Measurements from ENCODE around the gene TAF6. TPM values are rescaled to one million over a fixed set of nuclear protein-coding genes. Genes with fewer than 3 reads are reported as not detected.
A peak's percentile ranks its signal among the peaks of the same experiment; 100 is the strongest.
"Not testable (repeated sequence)": the region's sequence is repeated elsewhere in the genome, so short reads cannot be mapped to it uniquely, and the experiment has no call there.

TAF6 gene
- total and polyA plus RNA-seq, 9 donors, result 14.1 to 41.0 (median 34.9) TPM

DNA sequence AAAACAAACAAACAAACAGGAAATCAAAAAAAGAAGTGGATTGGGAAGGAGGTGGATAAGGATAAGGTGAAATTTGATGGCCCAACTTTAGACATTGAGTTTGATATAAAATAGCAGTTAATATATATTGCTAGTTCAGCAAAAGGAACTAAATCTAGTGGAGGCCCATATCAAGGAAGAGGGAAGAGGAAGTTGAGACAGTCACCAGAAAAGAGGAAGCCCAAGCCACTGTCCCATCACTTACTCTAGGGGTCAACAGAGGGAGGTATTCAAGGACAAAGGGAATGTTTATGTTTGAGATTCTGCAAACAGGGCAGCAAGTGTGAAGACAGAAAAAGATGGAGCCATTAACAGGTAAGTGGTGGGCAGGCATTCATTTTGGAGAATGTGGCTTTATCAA lies 33.2 kb upstream of the TAF6 start:
- no peak for DNase-seq
- Histone ChIP-seq H3K9me3 (replicated peaks; ENCODE audit: control insufficient read depth, low read depth, low read length) (no peaks in the 10 kb centered on the region), H3K4me3 (ENCODE audit: low read length) (no peak overlapping the region), H3K27ac (ENCODE audit: low read length) (no peak overlapping the region), H3K4me1 (ENCODE audit: control insufficient read depth, insufficient read depth, low read length) (peaks cover 20% of the 10 kb centered on the region), H3K27me3 (ENCODE audit: control insufficient read depth, insufficient read depth, low read length) (no peaks in the 10 kb centered on the region), H3K36me3 (ENCODE audit: control insufficient read depth, insufficient read depth, low read length) (peaks cover 45% of the 10 kb centered on the region)

DNA sequence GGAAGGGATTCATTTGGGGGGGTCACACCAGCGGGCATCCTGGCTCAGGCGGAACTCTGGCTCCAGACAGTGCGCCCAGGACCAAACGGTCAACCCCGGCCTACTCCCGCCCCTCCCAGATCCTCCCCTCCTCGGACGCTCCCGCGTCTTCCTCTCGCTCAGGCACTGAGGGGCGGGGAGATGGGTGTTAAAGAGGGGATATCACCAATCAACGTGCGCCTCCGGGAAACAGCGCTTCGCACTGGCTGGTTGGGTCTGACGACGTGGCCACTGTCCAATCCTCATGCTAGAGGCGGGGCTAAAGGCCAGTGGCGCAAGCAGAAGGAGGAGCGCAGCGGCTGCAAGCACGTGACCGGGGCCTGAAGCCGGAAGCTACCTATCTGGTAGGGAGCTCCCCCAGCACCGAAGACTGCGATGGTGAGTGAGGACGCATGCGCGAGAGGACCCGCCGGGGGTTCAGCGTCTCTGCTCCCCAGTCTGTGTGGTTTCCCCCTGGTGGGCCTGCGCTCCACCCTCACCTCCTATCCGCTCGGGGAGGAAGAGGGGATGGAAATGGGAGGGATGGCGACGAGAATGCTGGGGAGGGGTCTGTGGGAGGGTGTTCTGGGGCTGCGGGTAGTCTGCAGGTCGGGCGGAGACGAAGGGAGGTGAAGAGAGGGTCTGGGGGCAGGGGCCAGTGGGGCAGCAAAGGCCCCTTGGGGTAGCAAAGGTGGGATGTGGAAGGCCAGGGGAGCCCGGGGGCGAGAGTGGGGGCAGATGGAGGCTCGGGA lies 29.6 kb upstream of the TAF6 start, which contains the start of gene LAMTOR4:
Gene LAMTOR4, plus strand, starts transcription at position 360 of the 770 bp plus-strand sequence. Its CDS starts 55 bp downstream, at position 415.
- Histone ChIP-seq H3K27me3 (ENCODE audit: control insufficient read depth, insufficient read depth, low read length) (no peaks in the 10 kb centered on the region), H3K9me3 (replicated peaks; ENCODE audit: control insufficient read depth, low read depth, low read length) (no peaks in the 10 kb centered on the region), H3K36me3 (ENCODE audit: control insufficient read depth, insufficient read depth, low read length) (peaks cover 11% of the 10 kb centered on the region), H3K4me1 (ENCODE audit: control insufficient read depth, insufficient read depth, low read length) (peaks cover 15% of the 10 kb centered on the region), H3K27ac (ENCODE audit: low read length) (peak within 1 kb of the TSS; percentile 86), H3K4me3 (ENCODE audit: low read length) (peak within 1 kb of the TSS; percentile 98)
- DNase-seq, result peak; percentile 100
- WGBS (ENCODE audit: insufficient coverage), result 0% methylated on average over 29 of the region's 46 CpGs

DNA sequence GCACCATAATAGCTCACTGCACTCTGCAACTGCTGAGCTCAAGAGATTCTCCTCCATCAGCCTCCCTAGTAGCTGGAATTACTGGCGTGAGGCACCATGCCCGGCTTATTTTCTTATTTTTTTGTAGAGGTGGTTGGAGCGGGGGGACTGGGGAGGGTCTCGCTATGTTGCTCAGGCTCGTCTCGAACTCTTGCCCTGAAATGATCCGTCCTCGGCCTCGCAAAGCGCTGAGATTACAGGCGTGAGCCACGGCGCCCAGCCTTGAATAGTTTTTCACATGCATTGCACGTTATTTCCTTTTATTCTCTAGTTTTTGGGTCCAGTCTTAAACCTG lies 29.0 kb upstream of the TAF6 start:
- Histone ChIP-seq H3K9me3 (replicated peaks; ENCODE audit: control insufficient read depth, low read depth, low read length) (no peaks in the 10 kb centered on the region), H3K4me3 (ENCODE audit: low read length) (peak overlapping the region; percentile 51), H3K4me1 (ENCODE audit: control insufficient read depth, insufficient read depth, low read length) (peaks cover 15% of the 10 kb centered on the region), H3K36me3 (ENCODE audit: control insufficient read depth, insufficient read depth, low read length) (peaks cover 5% of the 10 kb centered on the region), H3K27me3 (ENCODE audit: control insufficient read depth, insufficient read depth, low read length) (no peaks in the 10 kb centered on the region), H3K27ac (ENCODE audit: low read length) (peak overlapping the region; percentile 86)
- DNase-seq, result no peak
- 26% methylated on average over 11 of the region's 14 CpGs for WGBS (ENCODE audit: insufficient coverage)

DNA sequence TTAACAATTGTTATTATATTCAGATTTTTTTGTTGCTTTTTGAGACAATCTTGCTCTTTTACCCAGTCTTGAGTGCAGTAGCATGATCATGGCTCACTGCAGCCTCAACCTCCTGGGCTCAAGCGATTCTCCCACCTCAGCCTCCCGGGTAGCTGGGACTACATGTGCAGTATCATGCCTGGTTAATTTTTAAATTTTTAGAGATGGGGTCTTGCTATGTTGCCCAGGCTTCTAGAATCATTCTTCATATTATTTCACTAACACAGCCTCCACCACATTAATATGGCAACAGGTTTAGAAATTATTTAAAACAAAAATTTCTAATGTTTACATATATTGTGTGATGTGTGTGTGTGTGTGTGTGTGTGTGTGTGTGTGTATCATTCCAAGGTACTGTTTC lies 28.1 kb upstream of the TAF6 start:
- no CpG with 5 or more reads among the region's 2 CpGs for WGBS (ENCODE audit: insufficient coverage)
- Histone ChIP-seq H3K36me3 (ENCODE audit: control insufficient read depth, insufficient read depth, low read length) (no peaks in the 10 kb centered on the region), H3K27ac (ENCODE audit: low read length) (no peak overlapping the region), H3K9me3 (replicated peaks; ENCODE audit: control insufficient read depth, low read depth, low read length) (no peaks in the 10 kb centered on the region), H3K27me3 (ENCODE audit: control insufficient read depth, insufficient read depth, low read length) (no peaks in the 10 kb centered on the region), H3K4me3 (ENCODE audit: low read length) (no peak overlapping the region), H3K4me1 (ENCODE audit: control insufficient read depth, insufficient read depth, low read length) (peaks cover 15% of the 10 kb centered on the region)
- DNase-seq, result no peak

DNA sequence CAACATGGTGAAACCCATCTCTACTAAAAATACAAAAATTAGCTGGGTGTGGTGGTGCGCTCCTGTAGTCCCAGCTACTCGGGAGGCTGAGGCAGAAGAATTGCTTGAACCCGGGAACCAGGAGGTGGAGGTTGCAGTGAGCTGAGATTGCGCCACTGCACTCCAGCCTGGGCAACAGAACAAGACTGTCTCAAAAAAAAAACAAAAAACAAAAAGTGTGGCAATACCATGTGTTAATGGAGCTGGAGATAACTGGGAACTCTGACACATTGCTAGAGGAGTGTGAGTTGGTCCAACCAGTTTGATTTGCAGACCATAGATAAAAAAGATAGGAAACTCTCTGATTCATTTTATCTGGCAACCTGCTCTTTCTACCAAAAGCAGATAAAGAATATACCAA lies 27.2 kb upstream of the TAF6 start:
- not testable (repeated sequence) for H3K27me3 ChIP-seq (ENCODE audit: control insufficient read depth, insufficient read depth, low read length); H3K4me3 ChIP-seq (ENCODE audit: low read length); H3K27ac ChIP-seq (ENCODE audit: low read length); H3K9me3 ChIP-seq (replicated peaks; ENCODE audit: control insufficient read depth, low read depth, low read length); H3K36me3 ChIP-seq (ENCODE audit: control insufficient read depth, insufficient read depth, low read length); DNase-seq
- H3K4me1 ChIP-seq (ENCODE audit: control insufficient read depth, insufficient read depth, low read length), result peaks cover 15% of the 10 kb centered on the region
- 100% methylated on average over 2 of the region's 4 CpGs for WGBS (ENCODE audit: insufficient coverage)

DNA sequence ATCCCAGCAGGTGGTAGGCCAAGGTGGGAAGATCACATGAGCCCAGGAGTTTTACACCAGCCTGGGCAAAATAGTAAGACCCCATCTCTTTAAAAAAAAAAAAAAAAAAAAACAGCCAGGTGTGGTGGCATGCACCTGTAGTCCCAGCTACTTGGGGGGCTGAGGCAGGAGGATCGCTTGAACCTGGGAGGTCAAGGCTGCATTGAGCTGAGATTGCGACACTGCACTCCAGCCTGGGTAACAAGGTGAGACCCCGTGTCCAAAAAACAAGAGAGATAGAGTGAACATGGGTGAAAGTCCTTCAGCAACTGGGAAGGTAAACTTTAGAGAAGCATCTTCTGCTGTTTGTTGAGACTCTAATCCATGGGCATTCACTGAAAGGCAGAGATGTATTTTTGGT lies 23.3 kb upstream of the TAF6 start:
- Histone ChIP-seq H3K4me1 (ENCODE audit: control insufficient read depth, insufficient read depth, low read length) (no peaks in the 10 kb centered on the region), H3K36me3 (ENCODE audit: control insufficient read depth, insufficient read depth, low read length) (no peaks in the 10 kb centered on the region), H3K27ac (ENCODE audit: low read length) (no peak overlapping the region), H3K4me3 (ENCODE audit: low read length) (no peak overlapping the region), H3K27me3 (ENCODE audit: control insufficient read depth, insufficient read depth, low read length) (peaks cover 2% of the 10 kb centered on the region), H3K9me3 (replicated peaks; ENCODE audit: control insufficient read depth, low read depth, low read length) (no peaks in the 10 kb centered on the region)
- DNase-seq, result no peak
- 90% methylated on average over 3 of the region's 3 CpGs for WGBS (ENCODE audit: insufficient coverage)

DNA sequence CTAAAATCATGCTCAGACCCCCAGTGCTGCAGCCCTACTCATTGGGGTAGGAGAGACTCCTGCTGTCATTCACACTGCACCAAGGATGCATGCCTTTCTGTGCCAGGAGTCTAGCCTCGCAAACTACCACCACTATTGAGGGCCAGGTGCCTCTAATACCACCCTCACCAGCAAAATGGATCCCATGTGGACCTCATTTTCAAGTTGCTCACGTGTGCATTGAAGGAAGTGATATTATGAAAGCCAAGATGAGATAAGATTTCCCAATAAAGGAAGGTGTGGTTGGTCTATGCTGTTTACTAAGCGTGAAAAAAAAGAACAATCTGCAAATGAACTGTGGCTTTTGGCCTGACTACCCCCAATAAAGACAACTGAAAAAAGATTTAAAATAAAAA lies 22.4 kb upstream of the TAF6 start:
- DNase-seq, result no peak

DNA sequence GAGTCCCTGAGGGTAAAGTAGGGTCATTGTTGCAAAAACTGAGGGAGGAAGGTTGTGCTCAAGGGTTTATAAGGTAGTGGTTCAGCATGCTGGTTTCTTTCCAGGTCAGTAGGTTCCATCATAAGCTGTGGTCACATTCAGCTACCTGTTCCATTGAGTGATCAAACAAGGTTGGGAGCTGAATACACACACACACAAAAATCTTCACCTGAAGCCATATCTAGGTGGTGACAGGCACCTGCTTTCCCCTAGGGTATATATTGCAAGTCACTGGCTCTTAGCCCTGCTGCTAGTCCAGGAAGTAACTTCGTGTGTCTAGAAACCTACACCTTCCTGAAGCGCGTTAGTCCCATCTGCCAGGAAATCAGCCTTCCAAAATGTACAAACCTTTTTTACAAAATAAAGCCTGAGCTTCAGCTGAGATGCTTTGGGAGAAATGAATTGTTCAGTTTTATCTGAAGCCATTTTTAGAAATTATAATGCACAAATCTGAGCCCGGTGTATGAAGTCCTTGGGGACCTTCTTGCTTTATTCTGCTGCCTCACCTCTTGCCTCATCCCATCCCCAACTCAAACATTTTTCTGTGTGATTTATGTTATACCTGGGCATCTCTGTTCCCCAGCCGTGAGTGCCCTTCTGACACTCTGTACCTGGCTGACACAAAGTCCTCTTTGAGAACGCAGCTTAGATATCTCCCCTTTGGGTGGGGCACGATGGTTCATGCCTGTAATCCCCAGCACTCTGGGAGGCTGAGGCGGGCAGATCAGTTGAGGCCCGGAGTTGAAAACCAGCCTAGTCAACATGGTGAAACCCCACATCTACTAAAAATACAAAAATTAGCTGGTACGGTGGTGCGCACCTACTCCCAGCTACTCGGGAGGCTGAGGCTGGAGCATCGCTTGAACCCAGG lies 18.9 kb upstream of the TAF6 start:
- H3K36me3 ChIP-seq (ENCODE audit: control insufficient read depth, insufficient read depth, low read length), result no peaks in the 10 kb centered on the region

More for the DNA sequence above, 22.4 kb upstream of the TAF6 start:
- no peaks in the 10 kb centered on the region for H3K4me1 ChIP-seq (ENCODE audit: control insufficient read depth, insufficient read depth, low read length)
- H3K4me3 ChIP-seq (ENCODE audit: low read length), result no peak overlapping the region
- H3K27me3 ChIP-seq (ENCODE audit: control insufficient read depth, insufficient read depth, low read length), result peaks cover 2% of the 10 kb centered on the region
- H3K36me3 ChIP-seq (ENCODE audit: control insufficient read depth, insufficient read depth, low read length), result no peaks in the 10 kb centered on the region
- WGBS (ENCODE audit: insufficient coverage), result no CpG with 5 or more reads among the region's 3 CpGs
- H3K9me3 ChIP-seq (replicated peaks; ENCODE audit: control insufficient read depth, low read depth, low read length), result no peaks in the 10 kb centered on the region
- H3K27ac ChIP-seq (ENCODE audit: low read length), result no peak overlapping the region

DNA sequence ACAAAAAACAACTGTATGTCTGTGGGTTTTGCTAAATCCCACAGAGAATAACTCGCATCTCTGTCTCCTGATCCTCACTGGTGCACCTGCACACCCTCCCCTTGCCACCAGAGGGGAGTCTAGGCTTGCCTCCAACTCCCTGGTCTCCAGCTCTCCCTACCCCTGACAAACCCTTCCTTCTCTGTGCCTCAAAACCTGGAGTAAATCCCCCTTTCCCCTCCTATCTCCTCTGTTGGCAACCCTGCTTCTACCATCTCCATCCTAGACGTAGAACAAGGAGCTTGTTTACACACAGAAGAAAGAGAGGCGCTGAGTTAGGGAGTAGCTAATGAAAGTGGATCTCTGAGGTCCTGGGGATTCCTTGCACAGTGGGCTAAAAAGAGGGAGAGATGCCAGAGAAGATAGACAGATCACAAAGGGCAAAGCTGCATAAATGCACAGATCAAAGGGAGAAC lies 13.6 kb upstream of the TAF6 start:
- H3K27ac ChIP-seq (ENCODE audit: low read length), result no peak overlapping the region
- H3K27me3 ChIP-seq (ENCODE audit: control insufficient read depth, insufficient read depth, low read length), result peaks cover 2% of the 10 kb centered on the region
- H3K4me3 ChIP-seq (ENCODE audit: low read length), result no peak overlapping the region
- no peaks in the 10 kb centered on the region for H3K9me3 ChIP-seq (replicated peaks; ENCODE audit: control insufficient read depth, low read depth, low read length)
- DNase-seq, result peak; percentile 70
- WGBS (ENCODE audit: insufficient coverage), result 10% methylated on average over 2 of the region's 3 CpGs
- peaks cover 14% of the 10 kb centered on the region for H3K4me1 ChIP-seq (ENCODE audit: control insufficient read depth, insufficient read depth, low read length)
- H3K36me3 ChIP-seq (ENCODE audit: control insufficient read depth, insufficient read depth, low read length), result no peaks in the 10 kb centered on the region

More for the DNA sequence above, 18.9 kb upstream of the TAF6 start:
- H3K4me3 ChIP-seq (ENCODE audit: low read length), result no peak overlapping the region
- no peaks in the 10 kb centered on the region for H3K9me3 ChIP-seq (replicated peaks; ENCODE audit: control insufficient read depth, low read depth, low read length)
- H3K4me1 ChIP-seq (ENCODE audit: control insufficient read depth, insufficient read depth, low read length), result no peaks in the 10 kb centered on the region
- H3K27me3 ChIP-seq (ENCODE audit: control insufficient read depth, insufficient read depth, low read length), result peaks cover 2% of the 10 kb centered on the region
- H3K27ac ChIP-seq (ENCODE audit: low read length), result no peak overlapping the region
- 79% methylated on average over 3 of the region's 13 CpGs for WGBS (ENCODE audit: insufficient coverage)
- DNase-seq, result no peak

DNA sequence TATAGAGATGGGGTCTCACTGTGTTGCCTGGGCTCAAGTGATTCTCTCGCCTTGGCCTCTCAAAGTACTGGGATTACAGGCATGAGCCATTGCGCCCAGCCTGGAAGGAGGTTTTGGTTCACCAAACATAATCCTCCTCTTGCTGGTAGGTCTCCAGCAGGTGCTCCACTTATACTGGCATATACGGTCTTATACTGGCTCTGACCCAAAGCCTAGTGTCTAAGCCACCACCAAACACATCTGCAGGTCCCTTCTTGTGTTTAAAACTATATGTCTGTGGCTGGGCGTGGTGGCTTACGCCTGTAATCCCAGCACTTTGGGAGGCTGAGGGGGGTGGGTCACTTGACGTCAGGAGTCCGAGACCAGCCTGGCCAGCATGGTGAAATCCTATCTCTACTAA lies 13.0 kb upstream of the TAF6 start:
- no peak for DNase-seq
- Histone ChIP-seq H3K36me3 (ENCODE audit: control insufficient read depth, insufficient read depth, low read length) (no peaks in the 10 kb centered on the region), H3K9me3 (replicated peaks; ENCODE audit: control insufficient read depth, low read depth, low read length) (no peaks in the 10 kb centered on the region), H3K4me1 (ENCODE audit: control insufficient read depth, insufficient read depth, low read length) (peaks cover 14% of the 10 kb centered on the region), H3K27me3 (ENCODE audit: control insufficient read depth, insufficient read depth, low read length) (peaks cover 2% of the 10 kb centered on the region), H3K4me3 (ENCODE audit: low read length) (no peak overlapping the region), H3K27ac (ENCODE audit: low read length) (no peak overlapping the region)
- 100% methylated on average over 1 of the region's 7 CpGs for WGBS (ENCODE audit: insufficient coverage)

All from muscle of leg (tissue), 11 donors.